ENCODE measurements around the gene SFT2D3. TPM values are rescaled to one million over a fixed set of nuclear protein-coding genes. Genes with fewer than 3 reads are reported as not detected.
A peak's percentile ranks its signal among the peaks of the same experiment; 100 is the strongest.

Gene SFT2D3
- total and polyA plus RNA-seq, 2 of the 8 experiments (the other 6 are each of a cell fraction or from before 2014, with no cell fraction given), result 7.3 to 10.3 TPM

DNA sequence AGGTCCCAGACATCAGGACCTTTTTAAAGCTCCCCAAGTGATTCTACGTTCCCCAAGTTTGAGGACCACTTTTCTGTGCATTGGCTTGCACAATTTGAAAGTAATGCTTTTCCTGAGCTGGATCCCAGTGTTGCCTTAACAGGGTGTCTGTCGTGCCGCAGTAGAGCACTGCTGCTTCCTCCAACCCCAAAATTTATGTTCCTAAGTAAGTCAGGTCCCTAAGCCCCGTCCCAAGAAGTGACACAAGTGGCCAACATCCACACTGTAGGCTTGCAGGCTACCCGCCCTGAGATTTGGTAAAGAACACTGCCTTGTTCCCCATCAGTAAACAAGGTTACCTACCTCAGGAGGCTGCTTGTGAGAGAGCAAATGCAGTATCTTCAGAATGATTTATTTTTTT is 2.0 kb downstream of the SFT2D3 start:
- Histone ChIP-seq H2BK5ac (ENCODE audit: low read depth, low read length) (no peak overlapping the region), H3K79me1 (ENCODE audit: low read depth, low read length) (no peaks in the 10 kb centered on the region; the same call in 1 of the 2 replicates), H4K20me1 (replicated peaks in 1 of 2; ENCODE audit: control insufficient read depth in 1 of 2, insufficient read depth in 2 of 2, low read length in 2 of 2) (peaks cover 4 to 12% of the 10 kb centered on the region in 2 experiments), H3K14ac (ENCODE audit: insufficient read length) (no peak overlapping the region), H3K4me3 (ENCODE audit: extremely low read depth in 1 of 4, insufficient read depth in 2 of 4, low read depth in 3 of 4, low read length in 4 of 4) (peak overlapping the region in 1 of 4 experiments; percentile 80; a peak in 2 of 8 replicates), H3K4me2 (ENCODE audit: insufficient read depth in 1 of 2, low read depth in 2 of 2, low read length in 2 of 2) (peak overlapping the region; percentile 41 to 59; a peak in 3 of 4 replicates), H2AK5ac (ENCODE audit: low read depth, low read length) (no peak overlapping the region), H3K27me3 (replicated peaks in 1 of 4; ENCODE audit: control insufficient read depth in 3 of 4, extremely low read depth in 1 of 4, insufficient read depth in 3 of 4, low read length in 3 of 4) (no peaks in the 10 kb centered on the region), H4K8ac (ENCODE audit: extremely low read depth, insufficient read depth, low read length) (no peak overlapping the region; the same call in 1 of the 2 replicates), H2BK12ac (ENCODE audit: low read depth, low read length) (no peak overlapping the region), H2BK20ac (ENCODE audit: low read length) (no peak overlapping the region), H4K91ac (replicated peaks; ENCODE audit: insufficient read length, low read length) (no peak overlapping the region), H3K4ac (replicated peaks; ENCODE audit: insufficient read length, low read depth, low read length) (no peak overlapping the region), H2BK120ac (replicated peaks; ENCODE audit: low read depth, low read length) (no peak overlapping the region), H3K18ac (ENCODE audit: extremely low read depth, low read length) (no peak overlapping the region), H3K23ac (ENCODE audit: insufficient read length) (no peak overlapping the region), H3K27ac (ENCODE audit: low read depth, low read length) (no peak overlapping the region), H2AFZ (ENCODE audit: low read length) (no peak overlapping the region), H3K4me1 (replicated peaks in 1 of 4; ENCODE audit: control insufficient read depth in 3 of 4, insufficient read depth in 4 of 4, low read length in 3 of 4) (peaks cover 0 to 4% (median 3%) of the 10 kb centered on the region in 4 experiments; a peak in 6 of 7 replicates), H3K9me3 (ENCODE audit: insufficient read depth in 2 of 2, low read depth in 1 of 2, low read length in 1 of 2) (no peaks in the 10 kb centered on the region), H2BK15ac (ENCODE audit: low read length) (no peak overlapping the region), H3K79me2 (ENCODE audit: control insufficient read depth in 1 of 2, insufficient read depth in 2 of 2, low read length in 2 of 2) (peaks cover 0 to 13% of the 10 kb centered on the region in 2 experiments; a peak in 2 of 4 replicates), H3K23me2 (ENCODE audit: low read depth, low read length) (peaks cover 6% of the 10 kb centered on the region), H3K36me3 (ENCODE audit: control insufficient read depth in 2 of 4, insufficient read depth in 4 of 4, low read length in 3 of 4) (peaks cover 9 to 37% (median 16%) of the 10 kb centered on the region in 4 experiments; a peak in 7 of 8 replicates), H4K5ac (ENCODE audit: insufficient read length, low read depth, low read length) (no peak overlapping the region), H3K56ac (replicated peaks; ENCODE audit: insufficient read length, low read depth, low read length) (no peak overlapping the region), H3K9ac (replicated peaks in 1 of 4; ENCODE audit: extremely low read depth in 1 of 4, low read depth in 3 of 4, low read length in 3 of 4) (no peak overlapping the region)
- POLR2A ChIA-PET (ENCODE audit: partially characterized antibody), result interaction anchor here (0.6 to 4.6 kb wide), 8 partner anchors 9 to 410 kb away, joined by 3 to 25 read pairs (median 4); partner anchors contain the start of genes ERCC3 and LIMS2
- 90% methylated on average over 5 of the region's 5 CpGs; no CpG with 5 or more reads in 1 of the 2 experiments for WGBS, 2 experiments (ENCODE audit: extremely low coverage in 1 of 2, insufficient coverage in 1 of 2, insufficient read length in 1 of 2, insufficient replicate concordance in 2 of 2, low coverage in 1 of 2, low lambda C conversion rate in 2 of 2, missing lambda C conversion rate in 1 of 2)
- FAIRE-seq, result no peak
- no peak for DNase-seq (ENCODE audit: low read depth in 1 of 2, low spot score in 2 of 2)
- CTCF ChIA-PET (ENCODE audit: partially characterized antibody), result interaction anchor here (2.5 kb wide), 1 partner anchor 12 kb away, joined by 11 read pairs; no protein-coding TSS in a partner anchor
- TF ChIP-seq RFX5 (IDR thresholded peaks at IDR 0.05; ENCODE audit: borderline replicate concordance, low read depth, low read length) (no peak), MAFK (IDR thresholded peaks at IDR 0.05; ENCODE audit: low read depth, low read length) (no peak), TAF1 (IDR thresholded peaks at IDR 0.05; ENCODE audit: low read depth, low read length) (no peak), POU5F1 (IDR thresholded peaks at IDR 0.05; ENCODE audit: low read depth, low read length) (no peak), KDM4A (IDR thresholded peaks at IDR 0.05; ENCODE audit: low read depth, low read length, severe bottlenecking) (no peak), CHD2 (IDR thresholded peaks at IDR 0.05; ENCODE audit: low read length) (no peak), PHF8 (conservative IDR thresholded peaks at IDR 0.05; ENCODE audit: low read depth, low read length) (no peak), CEBPB (IDR thresholded peaks at IDR 0.05; ENCODE audit: low read depth, low read length) (no peak), GTF2F1 (IDR thresholded peaks at IDR 0.05; ENCODE audit: borderline replicate concordance, low read depth, low read length) (no peak), SP1 (IDR thresholded peaks at IDR 0.05; ENCODE audit: low read depth, low read length) (no peak), RXRA (IDR thresholded peaks at IDR 0.05; ENCODE audit: insufficient read depth, low read depth, low read length) (no peak)
- TF ChIP-seq, protein P1, sequence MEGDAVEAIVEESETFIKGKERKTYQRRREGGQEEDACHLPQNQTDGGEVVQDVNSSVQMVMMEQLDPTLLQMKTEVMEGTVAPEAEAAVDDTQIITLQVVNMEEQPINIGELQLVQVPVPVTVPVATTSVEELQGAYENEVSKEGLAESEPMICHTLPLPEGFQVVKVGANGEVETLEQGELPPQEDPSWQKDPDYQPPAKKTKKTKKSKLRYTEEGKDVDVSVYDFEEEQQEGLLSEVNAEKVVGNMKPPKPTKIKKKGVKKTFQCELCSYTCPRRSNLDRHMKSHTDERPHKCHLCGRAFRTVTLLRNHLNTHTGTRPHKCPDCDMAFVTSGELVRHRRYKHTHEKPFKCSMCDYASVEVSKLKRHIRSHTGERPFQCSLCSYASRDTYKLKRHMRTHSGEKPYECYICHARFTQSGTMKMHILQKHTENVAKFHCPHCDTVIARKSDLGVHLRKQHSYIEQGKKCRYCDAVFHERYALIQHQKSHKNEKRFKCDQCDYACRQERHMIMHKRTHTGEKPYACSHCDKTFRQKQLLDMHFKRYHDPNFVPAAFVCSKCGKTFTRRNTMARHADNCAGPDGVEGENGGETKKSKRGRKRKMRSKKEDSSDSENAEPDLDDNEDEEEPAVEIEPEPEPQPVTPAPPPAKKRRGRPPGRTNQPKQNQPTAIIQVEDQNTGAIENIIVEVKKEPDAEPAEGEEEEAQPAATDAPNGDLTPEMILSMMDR (IDR thresholded peaks at IDR 0.05; ENCODE audit: control extremely low read depth in 1 of 3, insufficient read depth in 1 of 3, low read depth in 1 of 3, low read length in 3 of 3), result no peak

Data from H1 (cell line).